ENCODE data around the gene NTF3. TPM values are rescaled to one million over a fixed set of nuclear protein-coding genes. Genes with fewer than 3 reads are reported as not detected.
"Not testable (repeated sequence)": the region's sequence is repeated elsewhere in the genome, so short reads cannot be mapped to it uniquely, and the experiment has no call there.

The NTF3 gene
- total RNA-seq, 1 experiment from 2014 or later: not detected

DNA sequence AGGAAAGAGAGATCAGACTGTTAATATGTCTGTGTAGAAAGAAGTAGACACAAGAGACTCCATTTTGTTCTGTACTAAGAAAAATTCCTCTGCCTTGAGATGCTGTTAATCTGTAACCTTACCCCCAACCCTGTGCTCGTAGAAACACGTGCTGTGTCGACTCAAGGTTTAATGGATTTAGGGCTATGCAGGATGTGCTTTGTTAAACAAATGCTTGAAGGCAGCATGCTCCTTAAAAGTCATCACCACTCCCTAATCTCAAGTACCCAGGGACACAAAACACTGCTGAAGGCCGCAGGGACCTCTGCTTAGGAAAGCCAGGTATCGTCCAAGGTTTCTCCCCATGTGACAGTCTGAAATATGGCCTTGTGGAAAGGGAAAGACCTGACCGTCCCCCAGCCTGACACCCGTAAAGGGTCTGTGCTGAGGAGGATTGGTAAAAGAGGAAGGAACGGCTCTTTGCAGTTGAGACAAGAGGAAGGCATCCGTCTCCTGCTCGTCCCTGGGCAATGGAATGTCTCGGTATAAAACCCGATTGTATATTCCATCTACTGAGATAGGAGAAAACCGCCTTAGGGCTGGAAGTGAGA, 105.2 kb downstream of the NTF3 start:
- H4K20me1 ChIP-seq (ENCODE audit: insufficient read depth, low read depth, low read length); H3K79me2 ChIP-seq (ENCODE audit: low read length); H3K4me2 ChIP-seq (ENCODE audit: low read depth, low read length, poor library complexity, severe bottlenecking): not testable (repeated sequence)

DNA sequence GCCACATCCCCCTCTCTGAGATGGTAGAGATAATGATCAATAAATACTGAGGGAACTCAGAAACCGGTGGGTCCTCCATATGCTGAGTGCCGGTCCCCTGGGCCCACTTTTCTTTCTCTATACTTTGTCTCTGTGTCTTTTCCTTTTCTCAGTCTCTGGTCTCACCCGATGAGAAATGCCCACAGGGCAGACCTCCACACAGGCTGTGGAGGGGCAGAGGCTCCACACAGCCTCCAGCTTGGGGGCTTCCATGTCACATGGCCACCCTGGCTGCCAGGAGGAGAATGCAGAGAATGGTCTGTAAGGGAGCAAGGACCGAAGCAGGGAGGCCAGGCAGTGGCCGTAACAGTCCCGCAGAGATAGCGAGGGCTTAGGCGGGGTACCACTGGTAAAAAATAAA, 105.9 kb downstream of the NTF3 start:
- Histone ChIP-seq H3K27ac (ENCODE audit: low read length) (no peak overlapping the region), H4K20me1 (ENCODE audit: insufficient read depth, low read depth, low read length) (no peaks in the 10 kb centered on the region), H3K36me3 (ENCODE audit: insufficient read depth, low read length) (no peaks in the 10 kb centered on the region), H3K9ac (ENCODE audit: low read length) (no peak overlapping the region), H3K9me2 (replicated peaks; ENCODE audit: insufficient read depth, low read length) (no peaks in the 10 kb centered on the region), H3K4me1 (ENCODE audit: low read length) (no peaks in the 10 kb centered on the region), H3K4me2 (ENCODE audit: low read depth, low read length, poor library complexity, severe bottlenecking) (no peak overlapping the region), H3K4me3 (ENCODE audit: low read length) (no peak overlapping the region), H2AFZ (ENCODE audit: low read length) (no peak overlapping the region), H3K9me3 (ENCODE audit: low read length) (no peaks in the 10 kb centered on the region), H3K27me3 (ENCODE audit: low read length) (no peaks in the 10 kb centered on the region), H3K79me2 (ENCODE audit: low read length) (no peaks in the 10 kb centered on the region)
- no peak for DNase-seq

More for the DNA sequence above, 105.2 kb downstream of the NTF3 start:
- H3K27me3 ChIP-seq (ENCODE audit: low read length); H3K4me1 ChIP-seq (ENCODE audit: low read length); H3K9me2 ChIP-seq (replicated peaks; ENCODE audit: insufficient read depth, low read length); H3K36me3 ChIP-seq (ENCODE audit: insufficient read depth, low read length); H3K9me3 ChIP-seq (ENCODE audit: low read length); H3K27ac ChIP-seq (ENCODE audit: low read length); H3K9ac ChIP-seq (ENCODE audit: low read length); H3K4me3 ChIP-seq (ENCODE audit: low read length); H2AFZ ChIP-seq (ENCODE audit: low read length); DNase-seq: not testable (repeated sequence)
